D721Med (cell line): ENCODE results near the gene HOXC13.

ENCODE experiments used
- DNase-seq: peaks from one replicate; pipeline ENCODE4 v3.0.0; 2011; ENCODE audit warnings: low spot score; ENCODE audit not compliant: insufficient read length
- FAIRE-seq: peaks from 2 replicates; lab custom pipeline; 2011; peaks lifted over from hg19 to GRCh38; lab: Jason Lieb, UNC
- TF ChIP-seq, protein P1 (sequence below): IDR thresholded peaks from 2 replicates; pipeline ENCODE4 v1.5.1; 2012; ENCODE audit warnings: mild to moderate bottlenecking, control low read depth; ENCODE audit not compliant: insufficient read depth; ENCODE audit errors: missing control alignments

Gene HOXC13

DNA sequence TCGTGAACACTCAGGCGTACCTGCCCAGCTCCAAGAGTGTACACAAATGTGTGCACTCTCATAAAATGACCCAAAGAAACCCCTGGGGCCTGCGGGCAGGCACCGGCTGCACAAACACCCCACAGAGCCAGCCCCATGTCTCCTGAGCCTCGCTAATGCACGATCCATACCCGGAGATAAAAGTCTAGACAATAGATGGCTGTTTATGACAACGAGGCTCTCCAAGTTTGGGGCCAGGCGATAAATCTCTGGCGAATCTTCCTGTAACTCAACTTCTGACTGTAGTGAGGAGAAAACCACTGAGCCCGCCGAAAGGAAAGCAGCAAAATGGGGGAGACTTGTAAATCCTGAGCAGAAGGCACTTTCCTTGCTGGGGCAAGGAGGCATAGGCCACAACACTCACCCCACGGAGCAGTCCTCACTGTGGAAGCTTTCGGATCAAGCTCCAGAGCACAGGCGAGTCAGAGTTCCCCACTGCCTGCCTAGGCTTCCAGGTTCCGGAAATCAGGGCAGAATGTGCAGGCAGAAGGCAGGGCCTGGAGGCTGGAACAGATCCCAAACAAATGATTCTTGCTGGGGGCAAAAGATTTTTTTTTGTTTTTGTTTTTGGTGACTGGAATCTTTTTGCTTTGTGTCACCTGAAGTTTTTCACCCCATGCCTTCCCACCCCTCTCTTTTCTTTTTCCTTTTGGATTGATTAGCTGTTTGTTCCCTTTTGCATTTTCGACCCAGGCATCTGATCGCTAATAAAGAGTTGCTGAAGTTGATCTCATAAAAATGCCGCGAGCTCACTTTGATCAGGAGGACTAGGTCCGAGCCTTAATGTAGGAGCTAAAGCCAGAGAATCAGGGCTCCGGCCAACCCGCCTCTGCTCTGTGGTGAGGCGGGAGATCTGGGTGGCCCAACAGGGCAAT is 29.8 kb downstream of the HOXC13 start:
- DNase-seq: no peak
- TF ChIP-seq, protein P1, sequence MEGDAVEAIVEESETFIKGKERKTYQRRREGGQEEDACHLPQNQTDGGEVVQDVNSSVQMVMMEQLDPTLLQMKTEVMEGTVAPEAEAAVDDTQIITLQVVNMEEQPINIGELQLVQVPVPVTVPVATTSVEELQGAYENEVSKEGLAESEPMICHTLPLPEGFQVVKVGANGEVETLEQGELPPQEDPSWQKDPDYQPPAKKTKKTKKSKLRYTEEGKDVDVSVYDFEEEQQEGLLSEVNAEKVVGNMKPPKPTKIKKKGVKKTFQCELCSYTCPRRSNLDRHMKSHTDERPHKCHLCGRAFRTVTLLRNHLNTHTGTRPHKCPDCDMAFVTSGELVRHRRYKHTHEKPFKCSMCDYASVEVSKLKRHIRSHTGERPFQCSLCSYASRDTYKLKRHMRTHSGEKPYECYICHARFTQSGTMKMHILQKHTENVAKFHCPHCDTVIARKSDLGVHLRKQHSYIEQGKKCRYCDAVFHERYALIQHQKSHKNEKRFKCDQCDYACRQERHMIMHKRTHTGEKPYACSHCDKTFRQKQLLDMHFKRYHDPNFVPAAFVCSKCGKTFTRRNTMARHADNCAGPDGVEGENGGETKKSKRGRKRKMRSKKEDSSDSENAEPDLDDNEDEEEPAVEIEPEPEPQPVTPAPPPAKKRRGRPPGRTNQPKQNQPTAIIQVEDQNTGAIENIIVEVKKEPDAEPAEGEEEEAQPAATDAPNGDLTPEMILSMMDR: no peak
- no peak for FAIRE-seq

DNA sequence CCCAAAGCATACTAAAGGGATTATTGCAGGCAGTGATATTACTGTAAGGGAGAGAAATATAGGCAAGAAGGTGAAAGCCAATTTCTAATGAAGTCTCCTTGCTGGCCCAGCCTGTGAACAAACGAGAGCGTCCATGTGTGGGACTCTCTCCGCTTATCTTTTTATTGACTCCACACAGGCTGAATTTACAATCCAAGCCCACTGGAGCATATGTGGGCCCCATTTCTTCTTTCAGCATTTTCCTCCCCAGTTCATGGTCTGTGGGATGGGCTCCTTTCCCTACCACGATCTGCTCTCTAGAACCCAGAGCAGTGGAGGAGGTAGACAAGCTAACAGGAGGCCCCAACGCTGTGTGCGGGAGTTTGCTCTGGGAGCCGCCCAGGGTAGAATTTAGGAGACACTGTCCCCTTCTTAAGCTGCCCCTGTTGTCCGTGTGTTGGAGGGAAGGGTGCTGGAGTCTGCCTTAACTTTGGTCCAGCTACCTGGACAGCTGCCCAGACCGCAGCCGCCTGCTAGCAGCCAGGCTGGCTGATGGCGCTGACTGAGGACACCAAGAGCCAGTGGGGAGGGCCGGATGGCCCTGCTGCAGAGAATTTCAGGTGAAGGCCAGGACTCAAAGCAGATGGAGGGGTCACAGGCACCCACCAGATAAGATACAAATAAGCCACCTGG is 31.1 kb downstream of the HOXC13 start:
- no peak for DNase-seq
- TF ChIP-seq, protein P1: no peak

DNA sequence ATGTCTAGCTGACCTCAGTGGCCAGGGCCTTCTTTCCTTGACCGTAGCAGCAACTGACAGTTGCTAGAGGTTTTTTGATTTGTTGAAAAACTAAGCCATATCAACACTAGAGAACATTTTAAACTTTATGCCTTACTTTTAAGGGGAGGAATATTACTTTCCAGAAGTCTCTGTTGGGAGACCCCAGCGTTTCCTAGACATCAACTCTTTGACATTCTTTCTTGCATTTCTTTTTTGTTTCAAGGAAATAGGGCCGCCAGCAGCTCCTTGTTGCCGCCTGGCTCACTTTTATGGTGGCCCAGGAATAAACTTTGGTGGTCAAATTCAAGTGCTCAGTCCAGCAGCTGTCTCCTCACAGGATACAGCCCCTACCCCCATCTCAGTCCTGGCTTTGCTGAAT is 31.8 kb downstream of the HOXC13 start:
- TF ChIP-seq, protein P1: no peak
- DNase-seq (no peak), FAIRE-seq (no peak)

More for the DNA sequence above, 31.1 kb downstream of the HOXC13 start:
- no peak for FAIRE-seq

DNA sequence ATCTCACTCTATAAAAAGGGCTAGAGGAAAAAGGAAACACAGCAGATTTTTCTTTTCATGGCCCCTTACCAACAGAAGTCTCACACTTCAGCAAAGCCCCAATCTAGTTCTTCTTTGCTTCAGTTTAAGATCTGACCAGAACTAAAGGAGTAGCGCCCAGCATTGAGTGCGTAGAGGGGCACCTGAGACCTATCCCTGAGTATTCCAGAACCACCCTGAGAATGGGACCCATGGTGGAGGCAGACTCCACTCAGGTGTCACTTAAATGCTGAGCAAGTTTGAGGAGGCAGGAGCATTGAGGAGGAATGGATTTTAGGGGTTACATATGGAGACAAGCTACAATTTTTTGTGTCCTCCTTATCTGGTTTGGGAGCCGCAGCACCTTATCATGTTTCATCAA is 32.5 kb downstream of the HOXC13 start:
- TF ChIP-seq, protein P1: no peak
- DNase-seq (no peak), FAIRE-seq (no peak)

DNA sequence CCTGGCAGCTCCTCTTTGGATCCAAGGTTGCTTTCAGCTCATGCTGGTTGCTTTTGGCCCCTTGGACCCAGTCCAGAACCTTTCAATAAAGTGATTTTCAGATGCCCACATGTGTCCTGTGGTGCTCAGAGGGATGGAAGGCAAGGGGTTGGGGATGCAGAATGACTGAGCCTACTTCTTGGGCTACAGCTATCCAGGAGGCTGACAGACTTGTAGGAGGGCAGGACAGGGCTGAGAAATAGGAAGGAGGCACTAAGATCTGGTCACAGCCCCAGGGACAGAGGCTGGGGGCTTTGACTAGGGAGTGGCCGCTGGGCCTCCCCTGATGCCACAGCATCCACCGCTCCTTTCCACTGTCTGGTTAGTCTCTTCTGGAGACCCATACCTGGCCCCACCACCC is 33.1 kb downstream of the HOXC13 start:
- TF ChIP-seq, protein P1: no peak
- FAIRE-seq (no peak), DNase-seq (no peak)

DNA sequence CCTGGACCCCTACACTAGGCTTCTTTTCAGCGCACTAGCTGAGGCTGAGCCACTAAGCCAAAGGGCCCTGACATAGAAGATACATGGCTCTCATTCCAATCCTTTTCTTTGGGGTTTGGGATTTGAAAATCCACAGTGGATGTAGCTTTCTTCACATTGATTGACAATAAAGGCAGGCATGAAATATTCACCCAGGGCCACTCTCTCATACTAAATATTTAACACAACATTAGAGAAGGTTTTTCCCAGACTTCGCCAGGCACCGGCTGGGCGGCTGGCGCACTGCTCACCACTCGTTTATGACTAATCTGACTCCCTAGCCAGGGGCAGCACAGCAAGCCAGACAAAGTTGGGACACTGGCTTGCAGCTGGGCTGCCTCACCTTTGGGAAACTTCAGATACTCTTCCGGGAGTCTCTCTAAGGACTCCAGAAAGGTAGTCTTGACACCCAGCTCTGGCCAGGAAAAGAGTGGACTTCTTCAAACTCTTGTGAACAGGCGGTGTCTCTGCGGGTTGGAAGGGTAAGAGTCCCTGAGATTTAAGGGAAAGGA is 33.6 kb downstream of the HOXC13 start:
- TF ChIP-seq, protein P1: no peak
- DNase-seq (no peak), FAIRE-seq (no peak)
